HAP-1 (cell line): ENCODE measurements around the gene TRIM2.

ENCODE experiments used
- DNase-seq, 2 experiments: peaks; one replicate each; pipeline ENCODE4 v3.0.0-alpha.2; 2016 to 2020; ENCODE audit warnings: low spot score in 2 of 2
- H3K27me3 ChIP-seq: fragments of 250-450 bp; sonication (Bioruptor Pico); 2 replicates; pipeline ENCODE4 v1.5.1; 2020; ENCODE audit warnings: low read depth, mild to moderate bottlenecking, moderate library complexity
- H3K36me3 ChIP-seq: fragments of 250-450 bp; sonication (Bioruptor Pico); replicated peaks from 2 replicates; pipeline ENCODE4 v1.5.1; 2020; ENCODE audit warnings: mild to moderate bottlenecking
- H3K4me1 ChIP-seq: fragments of 250-450 bp; sonication (Bioruptor Pico); 2 replicates; pipeline ENCODE4 v1.5.1; 2020; ENCODE audit warnings: mild to moderate bottlenecking
- H3K4me3 ChIP-seq: fragments of 250-450 bp; sonication (Bioruptor Pico); 2 replicates; pipeline ENCODE4 v1.5.1; 2020; ENCODE audit warnings: mild to moderate bottlenecking, moderate library complexity
- H3K9me3 ChIP-seq: fragments of 250-450 bp; sonication (Bioruptor Pico); 2 replicates; pipeline ENCODE4 v1.5.1; 2020; ENCODE audit warnings: mild to moderate bottlenecking, moderate library complexity
- in situ Hi-C: fragments of 300-500 bp; cut with MboI; formaldehyde crosslinking; loops from 3 replicates; pipeline ENCODE4 v1.14.3; 2020; ENCODE audit warnings: low sequenced_read_pairs, inconsistent platforms, mixed read lengths

Gene TRIM2

GRCh38 chr4:153270361-153270760 is 66.1 kb downstream of the TRIM2 start:
- in situ Hi-C loops = no loop called here
- Histone ChIP-seq H3K27me3 (no peaks in the 10 kb centered on the region), H3K4me3 (no peak overlapping the region), H3K4me1 (peaks cover 28% of the 10 kb centered on the region), H3K36me3 (peaks cover 5% of the 10 kb centered on the region), H3K9me3 (no peaks in the 10 kb centered on the region)
- no peak for DNase-seq

- Histone ChIP-seq H3K9me3 (no peaks in the 10 kb centered on the region), H3K4me1 (peaks cover 28% of the 10 kb centered on the region), H3K4me3 (no peak overlapping the region), H3K27me3 (no peaks in the 10 kb centered on the region), H3K36me3 (peaks cover 5% of the 10 kb centered on the region)
- no peak for DNase-seq
- in situ Hi-C loops = no loop called here
Measured at GRCh38 chr4:153271820-153272219, 67.6 kb downstream of the TRIM2 start.

- in situ Hi-C loops = no loop called here
- no peak overlapping the region for H3K4me3 ChIP-seq
- DNase-seq = no peak
- H3K27me3 ChIP-seq = no peaks in the 10 kb centered on the region
- no peaks in the 10 kb centered on the region for H3K9me3 ChIP-seq
- H3K4me1 ChIP-seq = peaks cover 18% of the 10 kb centered on the region
- H3K36me3 ChIP-seq = peaks cover 9% of the 10 kb centered on the region
Measured at GRCh38 chr4:153273751-153274150, 69.5 kb downstream of the TRIM2 start.

- H3K9me3 ChIP-seq = no peaks in the 10 kb centered on the region
- no peaks in the 10 kb centered on the region for H3K27me3 ChIP-seq
- peaks cover 8% of the 10 kb centered on the region for H3K4me1 ChIP-seq
- no peak overlapping the region for H3K4me3 ChIP-seq
- in situ Hi-C loops = no loop called here
- no peak for DNase-seq
- H3K36me3 ChIP-seq = peaks cover 14% of the 10 kb centered on the region
Measured at GRCh38 chr4:153274967-153275366, 70.7 kb downstream of the TRIM2 start.

GRCh38 chr4:153275380-153276276 is 71.4 kb downstream of the TRIM2 start:
- Histone ChIP-seq H3K36me3 (peaks cover 12% of the 10 kb centered on the region), H3K9me3 (no peaks in the 10 kb centered on the region), H3K4me3 (no peak overlapping the region), H3K27me3 (no peaks in the 10 kb centered on the region), H3K4me1 (peaks cover 1% of the 10 kb centered on the region)
- in situ Hi-C loops = no loop called here
- DNase-seq = no peak

- H3K9me3 ChIP-seq = no peaks in the 10 kb centered on the region
- peaks cover 9% of the 10 kb centered on the region for H3K36me3 ChIP-seq
- no peak for DNase-seq
- in situ Hi-C loops = no loop called here
- H3K27me3 ChIP-seq = no peaks in the 10 kb centered on the region
- no peak overlapping the region for H3K4me3 ChIP-seq
- H3K4me1 ChIP-seq = no peaks in the 10 kb centered on the region; the same call in 1 of the 2 replicates
Measured at GRCh38 chr4:153276971-153277370, 72.7 kb downstream of the TRIM2 start.

- H3K27me3 ChIP-seq = no peaks in the 10 kb centered on the region
- no peaks in the 10 kb centered on the region for H3K9me3 ChIP-seq
- DNase-seq = no peak
- H3K4me1 ChIP-seq = no peaks in the 10 kb centered on the region; the same call in 1 of the 2 replicates
- no peak overlapping the region for H3K4me3 ChIP-seq
- H3K36me3 ChIP-seq = peaks cover 13% of the 10 kb centered on the region
- in situ Hi-C loops = no loop called here
Measured at GRCh38 chr4:153281476-153281875, 77.2 kb downstream of the TRIM2 start.

- Histone ChIP-seq H3K4me3 (no peak overlapping the region), H3K9me3 (no peaks in the 10 kb centered on the region), H3K4me1 (no peaks in the 10 kb centered on the region; the same call in 1 of the 2 replicates), H3K27me3 (no peaks in the 10 kb centered on the region), H3K36me3 (peaks cover 13% of the 10 kb centered on the region)
- in situ Hi-C loops = no loop called here
- DNase-seq = no peak
Measured at GRCh38 chr4:153282023-153282422, 77.8 kb downstream of the TRIM2 start.

GRCh38 chr4:153283260-153283659 is 79.0 kb downstream of the TRIM2 start:
- no peaks in the 10 kb centered on the region; the same call in 1 of the 2 replicates for H3K4me1 ChIP-seq
- in situ Hi-C loops = no loop called here
- H3K4me3 ChIP-seq = no peak overlapping the region
- H3K36me3 ChIP-seq = peaks cover 11% of the 10 kb centered on the region
- DNase-seq = no peak
- H3K9me3 ChIP-seq = peaks cover under 1% of the 10 kb centered on the region
- no peaks in the 10 kb centered on the region for H3K27me3 ChIP-seq

GRCh38 chr4:153290134-153290533 is 85.9 kb downstream of the TRIM2 start:
- Histone ChIP-seq H3K36me3 (peaks cover 21% of the 10 kb centered on the region), H3K4me1 (no peaks in the 10 kb centered on the region), H3K9me3 (peaks cover 3% of the 10 kb centered on the region), H3K27me3 (no peaks in the 10 kb centered on the region), H3K4me3 (no peak overlapping the region)
- DNase-seq = no peak
- in situ Hi-C loops = no loop called here

- in situ Hi-C loops = no loop called here
- H3K4me3 ChIP-seq = no peak overlapping the region
Measured at GRCh38 chr4:153291562-153291961, 87.3 kb downstream of the TRIM2 start.

GRCh38 chr4:153292897-153293741 is 88.9 kb downstream of the TRIM2 start:
- no peak for DNase-seq
- H3K9me3 ChIP-seq = peaks cover 3% of the 10 kb centered on the region
- H3K27me3 ChIP-seq = no peaks in the 10 kb centered on the region
- no peaks in the 10 kb centered on the region for H3K4me1 ChIP-seq
- in situ Hi-C loops = no loop called here
- H3K4me3 ChIP-seq = no peak overlapping the region
- peaks cover 25% of the 10 kb centered on the region for H3K36me3 ChIP-seq

More at GRCh38 chr4:153291562-153291961, 87.3 kb downstream of the TRIM2 start:
- no peaks in the 10 kb centered on the region for H3K4me1 ChIP-seq
- no peak for DNase-seq
- peaks cover 3% of the 10 kb centered on the region for H3K9me3 ChIP-seq
- H3K27me3 ChIP-seq = no peaks in the 10 kb centered on the region
- peaks cover 25% of the 10 kb centered on the region for H3K36me3 ChIP-seq

- in situ Hi-C loops = no loop called here
- Histone ChIP-seq H3K27me3 (no peaks in the 10 kb centered on the region), H3K4me3 (no peak overlapping the region), H3K4me1 (no peaks in the 10 kb centered on the region), H3K9me3 (no peaks in the 10 kb centered on the region), H3K36me3 (peaks cover 25% of the 10 kb centered on the region)
- DNase-seq = no peak
Measured at GRCh38 chr4:153293742-153294057, 89.5 kb downstream of the TRIM2 start.

GRCh38 chr4:153294631-153295030 is 90.4 kb downstream of the TRIM2 start:
- in situ Hi-C loops = no loop called here
- Histone ChIP-seq H3K4me3 (no peak overlapping the region), H3K27me3 (no peaks in the 10 kb centered on the region), H3K9me3 (no peaks in the 10 kb centered on the region), H3K4me1 (no peaks in the 10 kb centered on the region), H3K36me3 (peaks cover 29% of the 10 kb centered on the region)
- DNase-seq = no peak
